K562 (cell line): ENCODE results near the gene COL4A5. TPM values are rescaled to one million over a fixed set of nuclear protein-coding genes. Genes with fewer than 3 reads are reported as not detected.
"Not testable (repeated sequence)": the region's sequence is repeated elsewhere in the genome, so short reads cannot be mapped to it uniquely, and the experiment has no call there.

ENCODE experiments used
- ATAC-seq: fragments of 200-7000 bp; cut with Tn5 transposase; 3 replicates; pipeline ENCODE4 v1.9.1; 2020; ENCODE audit warnings: moderate library complexity
- BruUV-seq: library from RNA; stranded (reverse); fragments of 400-500 nt; replicated peaks from 2 replicates; lab custom pipeline; 2021; lab: Mats Ljungman, UMichigan
- CTCF ChIA-PET: fragments of 300-600 bp; formaldehyde crosslinking; extraction: SDS; loops from one replicate; lab custom pipeline; 2021; ENCODE audit warnings: low intra/inter-chr PET ratio; lab: Yijun Ruan, JAX
- POLR2A ChIA-PET: fragments of 300-600, 350-650 bp; sonication (Branson Sonifier 250); formaldehyde crosslinking; extraction: SDS; loops from one replicate; lab custom pipeline; 2021; ENCODE audit warnings: antibody characterized with exemption, inconsistent platforms; lab: Yijun Ruan, JAX
- DNase-seq, 4 experiments: peaks; one replicate each; pipeline versions ENCODE4 v3.0.0 to v3.0.0-alpha.2; 2011 to 2018; ENCODE audit warnings: low spot score in 3 of 4, mixed read lengths in 3 of 4; ENCODE audit errors: extremely low read depth in 1 of 4
- FAIRE-seq: peaks from 2 replicates; lab custom pipeline; 2011; peaks lifted over from hg19 to GRCh38; lab: Jason Lieb, UNC
- H2AFZ ChIP-seq: 2 replicates; pipeline ENCODE4 v1.6.0; 2011; ENCODE audit warnings: low read depth, low read length, control low read depth, inconsistent platforms
- H3K27ac ChIP-seq: fragments of 200-600 bp; 3 replicates; pipeline ENCODE4 v1.8.0; 2011; ENCODE audit warnings: low read depth, mild to moderate bottlenecking, control low read depth, inconsistent platforms, low read length, moderate library complexity, mixed read lengths; ENCODE audit errors: extremely low read depth
- H3K27me3 ChIP-seq, 2 experiments: fragments of 300-600 bp in 1 of 2; 2 replicates in 1 of 2; 3 replicates in 1 of 2; pipeline versions ENCODE4 v1.6.0 to v1.8.0; 2011; ENCODE audit warnings: inconsistent platforms in 2 of 2, low read length in 2 of 2, mild to moderate bottlenecking in 1 of 2, mixed read lengths in 1 of 2, moderate library complexity in 1 of 2; ENCODE audit not compliant: control insufficient read depth in 2 of 2, insufficient read depth in 2 of 2
- H3K36me3 ChIP-seq: fragments of 300-600 bp; 3 replicates; pipeline ENCODE4 v1.8.0; 2011; ENCODE audit warnings: mild to moderate bottlenecking, low read length, inconsistent platforms; ENCODE audit not compliant: control insufficient read depth, insufficient read depth
- H3K4me1 ChIP-seq, 2 experiments: fragments of 200-600 bp in 1 of 2; replicated peaks in 1 of 2; 2 replicates in 1 of 2; 3 replicates in 1 of 2; pipeline versions ENCODE4 v1.5.1 to v1.8.0; 2011; ENCODE audit warnings: inconsistent platforms in 2 of 2, low read length in 2 of 2, mild to moderate bottlenecking in 1 of 2, mixed read lengths in 1 of 2, moderate library complexity in 1 of 2; ENCODE audit not compliant: control insufficient read depth in 2 of 2, insufficient read depth in 2 of 2
- H3K4me2 ChIP-seq: 2 replicates; pipeline ENCODE4 v1.6.1; 2011; ENCODE audit warnings: low read length, control low read depth, inconsistent platforms, mixed read lengths; ENCODE audit not compliant: insufficient read depth
- H3K4me3 ChIP-seq: fragments of 200-600 bp; sonication (generic), shearing (Covaris generic); 2 replicates; pipeline ENCODE4 v1.5.1; 2016; ENCODE audit warnings: control low read depth, inconsistent platforms
- H3K79me2 ChIP-seq: fragments of 200-600 bp; 3 replicates; pipeline ENCODE4 v1.8.0; 2011; ENCODE audit warnings: low read length, inconsistent platforms; ENCODE audit not compliant: control insufficient read depth, insufficient read depth
- H3K9ac ChIP-seq, 2 experiments: 2 replicates each; pipeline versions ENCODE4 v1.6.0 to v1.6.1; 2011; ENCODE audit warnings: low read depth in 2 of 2, low read length in 2 of 2, control low read depth in 1 of 2, inconsistent platforms in 1 of 2, mild to moderate bottlenecking in 1 of 2, mixed read lengths in 1 of 2; ENCODE audit not compliant: insufficient read depth in 1 of 2
- H3K9me1 ChIP-seq: one replicate; pipeline ENCODE4 v1.6.0; 2011; ENCODE audit warnings: inconsistent platforms, mild to moderate bottlenecking, low read length, moderate library complexity; ENCODE audit not compliant: control insufficient read depth, insufficient read depth
- H3K9me3 ChIP-seq: replicated peaks from 2 replicates; pipeline ENCODE4 v1.5.1; 2011; ENCODE audit warnings: low read depth, low read length, inconsistent platforms; ENCODE audit not compliant: control insufficient read depth, insufficient read depth
- H4K20me1 ChIP-seq: replicated peaks from 2 replicates; pipeline ENCODE4 v1.6.1; 2011; ENCODE audit warnings: low read length, inconsistent platforms, mixed read lengths; ENCODE audit not compliant: control insufficient read depth, insufficient read depth
- HDAC3 ChIP-seq: fragments of 450-650 bp; IDR thresholded peaks from 2 replicates; pipeline ENCODE4 v1.6.1; 2018; ENCODE audit warnings: borderline replicate concordance, mild to moderate bottlenecking, moderate library complexity; ENCODE audit not compliant: partially characterized antibody
- ILF3 ChIP-seq: fragments of 450-650 bp; IDR thresholded peaks from 2 replicates; pipeline ENCODE4 v1.6.1; 2018; ENCODE audit warnings: antibody characterized with exemption, mild to moderate bottlenecking, moderate library complexity, borderline replicate concordance
- MAZ ChIP-seq, 2 experiments: fragments of 450-650 bp in 1 of 2; sonication (generic) in 1 of 2; formaldehyde crosslinking; IDR thresholded peaks in 1 of 2; conservative IDR thresholded peaks in 1 of 2; 2 replicates each; pipeline versions ENCODE4 v1.4.0 to v1.5.0; 2020; ENCODE audit warnings: mild to moderate bottlenecking in 1 of 2, missing genetic modification reagents in 1 of 2
- PCBP2 ChIP-seq: fragments of 200-400 bp; formaldehyde crosslinking; IDR thresholded peaks from 2 replicates; pipeline ENCODE4 v1.6.1; 2018; ENCODE audit warnings: low read length, low read depth, mild to moderate bottlenecking, moderate library complexity; ENCODE audit not compliant: poor library complexity, severe bottlenecking
- ZNF717 ChIP-seq: fragments of 250-450 bp; sonication (Bioruptor Pico); IDR thresholded peaks from 2 replicates; pipeline ENCODE4 v1.5.0; 2021
- ZSCAN32 ChIP-seq: fragments of 450-650 bp; formaldehyde crosslinking; IDR thresholded peaks from 2 replicates; pipeline ENCODE4 v1.4.0; 2020; ENCODE audit warnings: mild to moderate bottlenecking, moderate library complexity
- WGBS: fragments of 100-300 bp; shearing (Covaris generic); methylation state at CpG from one replicate; pipeline ENCODE4 v1.1.6; 2016; ENCODE audit warnings: low coverage, mixed read lengths; ENCODE audit not compliant: insufficient coverage; ENCODE audit errors: missing lambda C conversion rate; 5-methylcytosine and 5-hydroxymethylcytosine counted together
- in situ Hi-C: fragments of 300-500 bp; cut with MboI; formaldehyde crosslinking; loops from 4 replicates; pipeline ENCODE4 v1.15.0; 2018; ENCODE audit warnings: inconsistent platforms, mixed read lengths
- intact Hi-C: fragments of 100-400 bp; cut with micrococcal nuclease; formaldehyde crosslinking; loops from 2 replicates; pipeline ENCODE4 v1.14.2; 2022
- polyA plus RNA-seq, 8 experiments: library from polyadenylated mRNA; depleted of rRNA in 4 of 8; stranded (reverse) in 5 of 8; unstranded in 3 of 8; fragments of >200 nt; fragmentation: Nextera tagmentation in 2 of 8; fragmentation: Illumina TruSeq in 1 of 8; extraction: Ambion mirVana in 2 of 8; extraction: Trizol in 1 of 8; gene quantifications; 2 replicates each; pipeline versions ENCODE4 v1.2.1 to v1.2.3, GENCODE V29; 2011 to 2014; ENCODE audit warnings: inconsistent platforms in 1 of 8, missing spikeins in 1 of 8
- total RNA-seq, 7 experiments: library from RNA; depleted of rRNA in 6 of 7; stranded (reverse); fragments of >200 nt in 6 of 7; fragmentation: Illumina TruSeq in 2 of 7; extraction: Trizol in 2 of 7; gene quantifications; 2 replicates each; pipeline versions ENCODE4 v1.2.1 to v1.2.3, GENCODE V29; 2011 to 2021; ENCODE audit warnings: low replicate concordance in 1 of 7
- TF ChIP-seq, protein P1 (sequence below), 2 experiments: fragments of 450-650 bp; conservative IDR thresholded peaks; 2 replicates each; pipeline ENCODE4 v1.6.1; 2017; ENCODE audit warnings: mild to moderate bottlenecking in 2 of 2, moderate library complexity in 2 of 2
- TF ChIP-seq, protein P2 (sequence below): sonication (generic); formaldehyde crosslinking; IDR thresholded peaks from 2 replicates; pipeline ENCODE4 v1.4.0; 2020; ENCODE audit warnings: mild to moderate bottlenecking, missing genetic modification reagents

The COL4A5 gene
- total and polyA plus RNA-seq, 9 of the 15 experiments (the other 6 are each of a cell fraction or from before 2014, with no cell fraction given) = 0.66 to 2.5 (median 1.8) TPM

GRCh38 chrX:108473979-108474378 lies 34.3 kb downstream of the COL4A5 start:
- Histone ChIP-seq H2AFZ (no peak overlapping the region), H3K9ac (no peak overlapping the region), H3K79me2 (no peaks in the 10 kb centered on the region), H3K4me3 (no peak overlapping the region), H3K4me1 (no peaks in the 10 kb centered on the region), H3K9me3 (no peaks in the 10 kb centered on the region), H3K9me1 (no peaks in the 10 kb centered on the region), H3K27me3 (no peaks in the 10 kb centered on the region), H3K36me3 (no peaks in the 10 kb centered on the region), H3K27ac (no peak overlapping the region), H3K4me2 (no peak overlapping the region), H4K20me1 (no peaks in the 10 kb centered on the region)
- intact Hi-C loops (no loop called here), in situ Hi-C loops (no loop called here)
- TF ChIP-seq MAZ (CRISPR knock-in tag; conservative IDR thresholded peaks at IDR 0.05 in 1 of 2, IDR thresholded peaks at IDR 0.05 in 1 of 2) (no peak), ILF3 (no peak), ZNF717 (CRISPR knock-in tag) (no peak), PCBP2 (no peak), HDAC3 (no peak), ZSCAN32 (CRISPR knock-in tag) (no peak)
- TF ChIP-seq, protein P1, sequence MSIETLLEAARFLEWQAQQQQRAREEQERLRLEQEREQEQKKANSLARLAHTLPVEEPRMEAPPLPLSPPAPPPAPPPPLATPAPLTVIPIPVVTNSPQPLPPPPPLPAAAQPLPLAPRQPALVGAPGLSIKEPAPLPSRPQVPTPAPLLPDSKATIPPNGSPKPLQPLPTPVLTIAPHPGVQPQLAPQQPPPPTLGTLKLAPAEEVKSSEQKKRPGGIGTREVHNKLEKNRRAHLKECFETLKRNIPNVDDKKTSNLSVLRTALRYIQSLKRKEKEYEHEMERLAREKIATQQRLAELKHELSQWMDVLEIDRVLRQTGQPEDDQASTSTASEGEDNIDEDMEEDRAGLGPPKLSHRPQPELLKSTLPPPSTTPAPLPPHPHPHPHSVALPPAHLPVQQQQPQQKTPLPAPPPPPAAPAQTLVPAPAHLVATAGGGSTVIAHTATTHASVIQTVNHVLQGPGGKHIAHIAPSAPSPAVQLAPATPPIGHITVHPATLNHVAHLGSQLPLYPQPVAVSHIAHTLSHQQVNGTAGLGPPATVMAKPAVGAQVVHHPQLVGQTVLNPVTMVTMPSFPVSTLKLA (conservative IDR thresholded peaks at IDR 0.05) = no peak
- TF ChIP-seq, protein P2, sequence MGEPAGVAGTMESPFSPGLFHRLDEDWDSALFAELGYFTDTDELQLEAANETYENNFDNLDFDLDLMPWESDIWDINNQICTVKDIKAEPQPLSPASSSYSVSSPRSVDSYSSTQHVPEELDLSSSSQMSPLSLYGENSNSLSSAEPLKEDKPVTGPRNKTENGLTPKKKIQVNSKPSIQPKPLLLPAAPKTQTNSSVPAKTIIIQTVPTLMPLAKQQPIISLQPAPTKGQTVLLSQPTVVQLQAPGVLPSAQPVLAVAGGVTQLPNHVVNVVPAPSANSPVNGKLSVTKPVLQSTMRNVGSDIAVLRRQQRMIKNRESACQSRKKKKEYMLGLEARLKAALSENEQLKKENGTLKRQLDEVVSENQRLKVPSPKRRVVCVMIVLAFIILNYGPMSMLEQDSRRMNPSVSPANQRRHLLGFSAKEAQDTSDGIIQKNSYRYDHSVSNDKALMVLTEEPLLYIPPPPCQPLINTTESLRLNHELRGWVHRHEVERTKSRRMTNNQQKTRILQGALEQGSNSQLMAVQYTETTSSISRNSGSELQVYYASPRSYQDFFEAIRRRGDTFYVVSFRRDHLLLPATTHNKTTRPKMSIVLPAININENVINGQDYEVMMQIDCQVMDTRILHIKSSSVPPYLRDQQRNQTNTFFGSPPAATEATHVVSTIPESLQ (CRISPR knock-in tag) = no peak
- POLR2A ChIA-PET = no interaction called here
- CTCF ChIA-PET = no interaction called here
- no peak for ATAC-seq
- BruUV-seq = no TSS peak
- no peak for DNase-seq
- no peak for FAIRE-seq

GRCh38 chrX:108481528-108481927 lies 41.9 kb downstream of the COL4A5 start:
- H2AFZ ChIP-seq, H3K4me1 ChIP-seq, H3K27me3 ChIP-seq, H3K9me3 ChIP-seq, H3K4me2 ChIP-seq, H3K79me2 ChIP-seq, intact Hi-C loops, FAIRE-seq, H3K9me1 ChIP-seq, POLR2A ChIA-PET, BruUV-seq, DNase-seq, H3K27ac ChIP-seq, in situ Hi-C loops, CTCF ChIA-PET, H3K36me3 ChIP-seq, H3K4me3 ChIP-seq, H4K20me1 ChIP-seq, H3K9ac ChIP-seq, ATAC-seq: not testable (repeated sequence)
- 6% methylated on average over 6 of the region's 6 CpGs for WGBS
